CD4-positive, alpha-beta T cell treated with Interleukin-12 subunit alpha and Interleukin-12 subunit beta, for 1 hour (primary cell): ENCODE results near the gene CTIF.

Experiments
- DNase-seq: peaks from one replicate; pipeline ENCODE4 v3.0.0-alpha.2; 2020

The CTIF gene

DNA sequence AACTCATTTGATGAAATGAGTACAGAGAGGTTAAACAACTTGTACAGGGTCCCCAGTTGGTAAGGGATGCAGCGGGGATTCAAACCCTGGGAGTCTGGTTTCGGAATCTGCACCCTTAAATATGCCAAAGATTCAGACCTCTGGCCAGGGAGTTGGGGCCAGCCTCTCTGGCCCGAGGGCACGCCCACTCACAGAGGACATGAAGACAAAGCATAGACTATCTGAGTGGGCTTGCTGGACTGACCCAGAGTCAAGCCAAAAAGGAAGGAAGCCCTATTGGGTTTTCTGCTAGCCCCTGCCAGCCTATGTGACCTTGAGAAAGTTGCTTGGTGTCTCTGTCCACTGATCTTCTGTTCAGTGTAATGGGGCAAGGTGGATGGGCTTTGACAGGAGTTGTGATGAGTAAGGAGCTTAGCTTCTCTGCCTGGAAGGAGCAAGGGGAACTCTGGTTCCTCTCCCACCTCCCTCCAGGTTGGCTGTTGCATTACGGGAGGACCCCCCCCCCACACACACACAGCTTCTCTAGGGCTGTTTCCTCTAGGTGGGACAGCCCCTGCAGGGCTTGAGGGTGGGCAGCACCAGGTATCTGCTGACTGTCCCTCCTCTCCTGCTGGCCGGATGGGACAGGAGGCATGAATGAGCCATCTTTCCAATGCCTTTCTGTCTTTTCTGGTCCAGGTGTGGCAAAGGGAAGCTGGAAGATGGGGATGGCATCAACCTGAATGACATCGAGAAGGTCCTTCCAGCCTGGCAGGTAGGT lies 131.3 kb downstream of the CTIF start:
- no peak for DNase-seq

DNA sequence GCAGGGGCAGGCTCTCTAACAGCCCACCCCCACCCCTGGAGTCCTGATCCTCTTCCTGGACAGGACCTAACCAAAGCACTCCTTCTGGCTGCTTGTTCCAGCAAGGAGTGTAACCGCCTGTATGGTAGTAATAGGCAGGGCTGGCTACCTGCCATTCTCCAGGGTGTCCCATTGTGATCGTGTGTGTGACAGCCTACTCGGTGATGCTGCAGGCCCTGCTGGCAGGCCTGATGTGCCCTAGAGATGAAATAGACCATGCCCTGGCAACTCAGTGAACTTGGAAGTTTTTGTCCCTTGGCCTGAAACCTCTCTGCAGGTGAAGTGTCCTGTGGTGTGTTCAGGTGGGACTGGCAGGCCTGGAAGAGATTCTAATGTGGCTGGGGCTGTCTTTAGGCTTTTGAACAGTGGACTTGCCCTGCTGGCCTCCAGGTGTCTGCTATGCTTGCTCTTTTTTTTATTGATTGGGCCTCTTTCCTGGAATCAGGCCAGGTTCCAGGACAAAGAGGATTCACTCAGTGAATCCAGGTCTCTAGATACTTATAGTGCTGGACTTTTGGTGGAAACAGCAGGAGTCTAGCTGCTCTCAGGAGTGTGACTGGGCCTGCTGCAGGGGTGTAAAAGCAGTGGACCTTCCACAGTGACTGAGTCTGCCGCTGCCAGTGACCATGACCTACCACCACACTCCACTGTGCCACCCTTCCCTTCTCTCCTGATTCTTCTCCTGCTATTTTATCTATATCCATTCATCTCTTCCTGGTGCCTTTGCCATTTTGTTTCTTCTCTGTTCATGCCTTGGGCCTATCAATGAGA lies 132.1 kb downstream of the CTIF start:
- no peak for DNase-seq

- no peak for DNase-seq
Observed at GRCh38 chr18:48671561-48671945, 132.7 kb downstream of the CTIF start.

GRCh38 chr18:48672671-48673340 lies 134.0 kb downstream of the CTIF start:
- DNase-seq, result no peak

GRCh38 chr18:48673456-48673852 lies 134.6 kb downstream of the CTIF start:
- no peak for DNase-seq

DNA sequence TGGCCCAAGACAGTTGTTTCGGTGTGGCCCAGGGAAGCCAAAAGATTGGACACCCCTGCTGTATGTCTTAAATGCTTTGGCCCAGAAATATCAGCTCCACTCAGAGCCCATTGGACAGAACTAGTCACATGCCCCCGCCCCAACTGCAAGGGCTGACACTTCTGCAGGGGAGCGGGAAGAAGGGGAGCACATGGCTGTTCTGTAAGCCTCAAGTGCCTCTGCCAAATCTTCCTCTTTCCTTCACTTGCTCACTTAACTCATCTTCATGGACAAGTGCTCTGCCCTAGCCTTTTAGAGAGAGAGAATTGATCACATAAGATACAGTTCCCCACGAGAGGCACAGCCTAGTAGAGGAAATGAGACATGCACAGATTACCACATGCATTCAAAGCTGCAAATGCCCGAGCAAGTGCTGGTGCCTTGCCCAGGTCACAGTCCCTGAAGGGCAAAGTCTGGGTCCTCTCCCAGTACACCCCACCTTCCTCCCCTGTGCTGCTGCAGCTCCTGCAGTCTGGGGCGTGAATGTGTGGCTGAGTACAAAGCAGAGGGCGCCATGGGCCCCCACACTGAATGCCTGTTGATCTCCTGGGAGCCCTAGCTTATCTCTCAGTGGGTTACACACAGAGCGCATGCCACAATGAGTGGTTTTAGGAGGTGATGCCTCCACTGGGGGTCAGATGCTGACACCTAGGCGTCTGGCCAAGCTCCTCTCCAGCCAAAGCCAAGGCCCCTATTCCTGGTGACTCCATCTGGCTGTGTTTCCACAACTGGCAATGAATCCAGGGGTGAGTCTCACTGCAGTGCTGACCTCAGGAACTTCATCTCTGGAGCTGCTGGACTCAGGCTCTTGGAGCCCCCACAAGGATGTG lies 135.3 kb downstream of the CTIF start:
- DNase-seq, result no peak

- DNase-seq, result no peak
Observed at GRCh38 chr18:48674758-48675351, 136.0 kb downstream of the CTIF start.

DNA sequence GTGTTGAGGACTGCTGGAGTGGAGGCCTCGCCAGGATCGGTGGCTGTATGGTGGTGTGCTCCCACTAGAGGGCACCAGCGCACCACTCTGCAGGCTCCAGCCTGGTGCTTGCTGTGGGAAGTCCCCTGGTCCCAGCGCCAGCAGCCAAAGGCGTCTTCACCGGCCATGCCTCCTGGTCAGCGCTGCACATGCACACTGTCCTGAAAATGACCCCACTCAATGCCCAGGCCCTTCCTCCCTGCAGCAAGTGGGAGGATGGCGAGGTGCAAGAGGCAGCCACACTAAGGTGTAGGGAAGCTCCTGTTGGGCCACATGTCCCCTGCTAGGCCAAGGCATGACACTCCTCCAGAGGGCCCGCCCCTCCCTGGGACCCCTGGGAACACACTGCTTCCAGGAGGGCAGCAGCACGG lies 136.5 kb downstream of the CTIF start:
- peak; percentile 84 for DNase-seq

- DNase-seq, result no peak
Observed at GRCh38 chr18:48675912-48676311, 137.1 kb downstream of the CTIF start.

DNA sequence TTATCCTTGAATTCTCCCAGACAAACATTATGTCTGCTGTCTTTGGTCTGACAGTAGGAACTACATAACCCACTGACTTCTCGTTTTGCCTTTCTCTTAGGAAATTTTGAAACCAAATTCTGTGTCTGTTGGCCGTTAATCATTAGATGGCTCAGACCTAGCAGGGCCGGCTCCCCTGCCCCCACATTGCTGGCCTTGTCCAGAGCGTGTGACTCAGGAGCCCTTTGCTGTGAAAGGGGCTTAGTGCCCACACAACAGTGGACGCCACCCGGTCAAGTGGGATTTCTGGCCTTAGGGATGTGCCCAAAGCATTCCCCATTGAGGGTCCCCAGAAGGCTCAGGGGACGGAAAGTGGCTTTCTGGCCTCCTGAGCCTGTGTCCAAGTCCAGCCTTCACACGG lies 137.5 kb downstream of the CTIF start:
- DNase-seq, result no peak

- DNase-seq, result peak; percentile 64
Observed at GRCh38 chr18:48676756-48677368, 138.0 kb downstream of the CTIF start.

DNA sequence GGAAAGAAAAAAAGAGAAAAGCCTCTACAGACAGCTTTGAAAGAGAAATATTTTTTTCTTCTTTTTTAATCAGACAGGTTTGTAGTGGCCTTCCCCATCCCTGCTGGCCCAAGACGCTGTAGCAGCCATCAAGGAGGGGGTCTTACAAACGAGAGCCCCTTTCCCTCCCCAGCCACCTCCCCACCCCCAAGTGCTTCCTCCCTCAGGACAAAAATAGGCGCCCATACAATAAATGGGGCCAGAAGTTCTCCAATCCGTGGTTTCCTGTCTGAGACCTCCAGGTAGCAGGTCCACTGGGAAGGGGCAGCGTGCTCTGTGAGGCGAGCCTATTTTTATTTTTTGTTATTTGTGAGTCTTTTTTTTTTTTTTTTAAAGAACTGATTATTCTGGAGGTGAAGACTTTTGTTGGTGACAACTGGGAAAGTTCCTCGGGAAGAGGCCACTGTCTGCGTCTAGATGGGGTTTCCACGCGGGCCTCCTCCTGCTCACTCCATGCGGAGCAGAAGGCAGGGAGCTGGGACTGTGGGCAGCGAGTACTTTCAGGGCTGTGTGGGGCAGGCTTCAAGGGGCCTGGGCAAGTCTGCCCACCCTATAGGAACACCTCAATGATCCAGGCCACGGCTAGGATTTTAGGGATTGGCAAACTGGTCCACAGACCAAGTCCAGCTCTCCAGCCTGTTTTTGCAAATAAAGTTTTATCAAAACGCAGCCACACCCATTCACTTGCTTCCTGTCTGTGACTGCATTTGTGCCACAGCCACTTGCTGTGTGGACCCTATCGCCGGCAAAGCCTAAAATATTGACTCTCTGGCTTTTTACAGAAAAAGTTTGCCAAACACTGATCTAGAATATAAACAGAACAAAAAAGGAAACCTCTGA lies 139.6 kb downstream of the CTIF start:
- no peak for DNase-seq

DNA sequence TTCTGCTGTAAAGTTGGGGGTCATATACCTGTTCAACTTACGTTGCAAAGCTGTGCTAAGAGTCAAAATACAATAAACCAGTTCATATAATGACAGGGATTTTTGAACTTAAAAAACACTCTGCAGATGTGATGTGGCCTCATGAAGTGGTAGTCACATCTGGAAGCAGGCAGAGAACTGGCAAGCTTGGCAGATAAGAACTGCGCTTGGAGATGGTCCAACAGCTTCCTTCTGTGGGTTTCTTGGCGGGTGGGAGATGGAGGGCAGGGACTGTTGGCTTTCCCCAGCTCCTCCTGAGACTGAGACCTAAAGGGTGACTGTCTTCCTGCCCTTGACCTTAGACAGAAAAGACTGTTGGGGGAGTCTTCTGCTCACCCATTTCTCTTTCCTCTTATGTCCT lies 140.4 kb downstream of the CTIF start:
- DNase-seq, result no peak

DNA sequence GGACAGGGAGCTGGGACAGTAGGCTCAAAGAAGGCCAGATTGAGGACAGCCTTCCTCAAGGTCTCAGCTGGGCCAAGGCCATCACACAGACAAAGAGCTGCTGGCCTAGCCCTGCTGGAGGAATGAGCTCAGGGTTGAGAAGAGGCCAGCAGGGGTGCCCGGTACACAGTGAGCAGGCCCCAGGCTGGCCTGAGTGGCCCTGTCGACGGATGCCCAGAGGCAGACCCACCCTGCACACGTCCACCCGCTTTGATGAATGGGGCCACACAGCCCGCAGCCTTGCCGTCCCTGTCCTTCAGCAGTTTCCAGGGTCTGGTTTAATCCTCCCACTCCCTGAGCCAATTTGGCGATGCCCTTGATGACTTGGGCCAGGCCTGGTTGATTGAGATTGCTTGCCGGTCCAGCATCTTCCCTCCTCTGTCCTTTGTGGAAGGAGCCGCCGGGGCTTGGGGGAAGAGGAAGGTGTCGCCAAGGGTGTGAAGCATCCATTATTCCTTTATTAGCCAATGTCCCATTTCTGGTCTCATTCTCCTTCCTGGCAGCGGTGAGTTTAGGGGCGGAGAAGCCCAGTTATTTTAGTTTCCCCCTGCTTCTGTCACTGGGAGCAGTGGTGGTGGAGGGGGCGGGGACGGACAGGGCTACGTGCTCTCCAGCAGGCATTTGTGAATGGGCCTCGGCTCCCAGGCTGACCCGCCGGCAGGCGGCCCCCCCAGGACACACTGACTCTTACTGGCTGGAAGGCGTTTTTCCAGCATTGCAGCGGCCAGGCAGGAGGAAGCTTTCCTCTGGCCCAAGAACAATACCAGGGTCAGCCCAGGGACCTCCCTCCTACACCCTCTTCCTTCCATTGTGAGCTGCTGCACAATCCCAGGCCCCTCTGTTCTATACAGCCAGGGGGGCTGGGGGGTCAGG lies 141.8 kb downstream of the CTIF start:
- DNase-seq, result no peak

GRCh38 chr18:48682768-48683167 lies 143.9 kb downstream of the CTIF start:
- no peak for DNase-seq

GRCh38 chr18:48683197-48683596 lies 144.4 kb downstream of the CTIF start:
- DNase-seq, result no peak

GRCh38 chr18:48683661-48684060 lies 144.8 kb downstream of the CTIF start:
- no peak for DNase-seq

DNA sequence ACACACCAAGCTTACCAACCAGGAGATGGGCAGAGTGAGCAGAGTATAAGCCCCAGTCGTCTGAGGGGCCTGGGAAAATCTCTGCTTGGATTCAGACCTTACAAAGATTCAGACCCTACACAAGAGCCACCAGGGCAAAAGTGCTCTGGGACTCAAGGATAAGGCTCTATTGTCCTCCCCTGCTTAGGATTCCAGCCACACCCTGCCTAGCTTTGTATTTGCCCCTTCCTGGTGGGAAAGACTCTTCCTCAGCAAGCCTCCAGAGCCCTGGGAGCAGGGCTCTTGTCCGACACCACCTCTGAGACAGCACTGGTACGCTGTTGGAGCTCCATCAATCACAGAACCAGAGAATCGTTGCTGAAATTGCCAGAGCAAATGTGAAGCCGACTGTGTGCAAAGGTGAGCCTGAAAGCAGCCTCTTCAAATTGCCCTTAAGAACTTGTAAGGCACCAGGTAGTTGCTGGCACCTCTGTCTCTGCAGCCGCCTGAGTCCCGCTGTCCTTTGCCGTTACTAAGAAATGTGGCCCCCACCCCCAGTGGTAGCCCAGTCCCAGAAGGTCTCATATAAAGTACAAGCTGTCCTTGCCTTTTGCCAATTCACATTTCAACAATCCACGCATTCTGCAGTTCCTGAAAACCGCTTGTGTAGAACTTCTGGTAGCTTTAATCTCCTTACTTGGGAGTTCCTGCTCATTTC lies 148.7 kb downstream of the CTIF start:
- no peak for DNase-seq

- DNase-seq, result no peak
Observed at GRCh38 chr18:48688961-48689360, 150.1 kb downstream of the CTIF start.
